Measurements from ENCODE around the gene EXOC4. TPM values are rescaled to one million over a fixed set of nuclear protein-coding genes. Genes with fewer than 3 reads are reported as not detected.
"Not testable (repeated sequence)": the region's sequence is repeated elsewhere in the genome, so short reads cannot be mapped to it uniquely, and the experiment has no call there.

The EXOC4 gene
- total RNA-seq, 1 donor from 2014 or later = 51.6 TPM

DNA sequence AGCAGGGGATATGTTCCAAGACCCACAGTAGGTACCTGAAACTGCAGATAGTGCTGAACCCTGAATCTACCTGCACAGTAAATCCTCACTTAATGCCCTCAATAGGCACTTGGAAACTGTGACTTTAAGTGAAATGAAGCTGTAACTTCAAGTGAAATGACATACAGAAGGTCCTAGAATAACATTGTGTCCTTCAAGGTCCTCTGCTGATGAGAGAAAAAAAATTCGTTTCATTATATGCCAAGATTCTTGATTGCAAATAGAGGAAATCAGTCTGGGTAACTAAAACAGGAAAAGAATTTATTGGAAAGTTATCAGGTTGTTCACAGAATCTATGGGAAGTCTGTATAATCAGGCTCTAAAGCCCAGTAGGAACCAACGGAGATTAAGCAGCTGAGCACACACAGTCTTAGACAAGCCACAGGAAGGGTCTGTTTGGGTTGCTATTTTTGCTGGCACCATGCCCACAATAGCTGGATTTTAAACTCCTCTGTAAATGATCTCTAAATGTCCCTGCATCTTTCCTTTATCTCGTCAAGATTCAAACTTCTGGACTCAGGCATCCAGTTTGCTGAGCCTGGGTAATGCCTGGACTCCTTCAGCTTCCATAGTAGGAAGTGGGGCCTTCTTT lies 57.5 kb downstream of the EXOC4 start:
- H3K27me3 ChIP-seq (ENCODE audit: control insufficient read depth, insufficient read depth, low read length) = no peaks in the 10 kb centered on the region
- no peak for DNase-seq (ENCODE audit: low read depth)
- no peak for TF ChIP-seq CTCF (IDR thresholded peaks at IDR 0.05; ENCODE audit: insufficient read depth, low read length, poor library complexity, severe bottlenecking)
- no peaks in the 10 kb centered on the region for H3K36me3 ChIP-seq (ENCODE audit: control insufficient read depth, insufficient read depth, low read length)
- no peak overlapping the region for H3K4me3 ChIP-seq (ENCODE audit: low read depth, low read length)

- Histone ChIP-seq H3K27me3 (ENCODE audit: control insufficient read depth, insufficient read depth, low read length) (no peaks in the 10 kb centered on the region), H3K4me3 (ENCODE audit: low read depth, low read length) (no peak overlapping the region), H3K36me3 (ENCODE audit: control insufficient read depth, insufficient read depth, low read length) (no peaks in the 10 kb centered on the region)
- no peak for TF ChIP-seq CTCF (IDR thresholded peaks at IDR 0.05; ENCODE audit: insufficient read depth, low read length, poor library complexity, severe bottlenecking)
- no peak for DNase-seq (ENCODE audit: low read depth)
Observed at GRCh38 chr7:133313575-133313974, 60.7 kb downstream of the EXOC4 start.

DNA sequence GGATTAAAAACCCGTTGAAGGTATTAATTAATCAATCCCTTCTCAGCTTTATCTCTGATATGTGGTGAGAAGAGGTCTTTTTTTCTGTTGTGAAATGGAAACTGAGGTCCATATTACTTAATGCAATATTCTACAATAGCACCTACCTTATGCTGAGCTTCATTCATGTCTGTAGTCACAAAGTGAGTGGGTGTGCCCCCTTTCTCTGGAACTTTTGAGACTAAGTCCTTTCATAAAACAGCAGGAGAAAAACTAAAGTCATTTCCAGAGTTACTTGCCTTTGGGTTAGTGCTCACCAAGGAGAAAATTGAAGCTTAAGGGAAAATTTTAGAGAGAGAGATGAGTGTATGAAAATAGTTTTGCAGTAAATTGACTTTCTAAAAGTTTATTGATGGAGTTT lies 61.2 kb downstream of the EXOC4 start:
- TF ChIP-seq CTCF (IDR thresholded peaks at IDR 0.05; ENCODE audit: insufficient read depth, low read length, poor library complexity, severe bottlenecking) = no peak
- DNase-seq (ENCODE audit: low read depth) = no peak
- Histone ChIP-seq H3K4me3 (ENCODE audit: low read depth, low read length) (no peak overlapping the region), H3K27me3 (ENCODE audit: control insufficient read depth, insufficient read depth, low read length) (no peaks in the 10 kb centered on the region), H3K36me3 (ENCODE audit: control insufficient read depth, insufficient read depth, low read length) (no peaks in the 10 kb centered on the region)

DNA sequence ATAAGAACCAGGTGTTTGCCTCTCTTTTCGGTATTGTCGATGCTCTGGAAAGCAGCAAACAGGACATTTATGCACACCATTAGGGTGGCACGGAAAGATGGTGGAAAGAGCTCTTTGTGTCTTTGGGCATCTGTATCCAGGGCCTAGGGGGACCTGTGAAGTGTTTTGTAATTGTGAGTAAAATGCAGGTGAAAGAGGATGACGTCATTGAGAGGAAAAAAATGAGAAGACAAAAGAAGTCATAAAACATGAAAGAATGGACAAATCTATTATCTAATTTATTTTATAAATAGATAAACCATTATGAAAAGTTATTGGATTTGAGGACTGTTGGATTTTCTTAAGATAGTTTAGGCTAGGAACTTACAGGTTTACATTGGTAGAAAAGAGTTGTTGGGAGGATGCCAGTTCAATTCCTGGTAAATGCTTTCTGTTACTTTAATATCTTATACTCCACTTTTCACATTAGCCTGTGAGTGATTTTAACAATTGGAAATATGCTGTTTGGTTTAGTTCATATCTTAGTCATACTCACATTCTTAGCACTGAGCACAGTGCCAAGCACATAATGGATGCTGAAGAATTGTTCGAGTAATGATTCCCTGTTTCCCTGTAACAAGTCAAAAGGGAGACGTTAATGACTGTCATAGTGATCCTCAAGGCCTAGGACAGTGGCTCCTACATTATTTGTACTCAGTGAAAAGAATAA lies 62.6 kb downstream of the EXOC4 start:
- no peak for DNase-seq (ENCODE audit: low read depth)
- Histone ChIP-seq H3K36me3 (ENCODE audit: control insufficient read depth, insufficient read depth, low read length) (no peaks in the 10 kb centered on the region), H3K4me3 (ENCODE audit: low read depth, low read length) (no peak overlapping the region), H3K27me3 (ENCODE audit: control insufficient read depth, insufficient read depth, low read length) (no peaks in the 10 kb centered on the region)
- no peak for TF ChIP-seq CTCF (IDR thresholded peaks at IDR 0.05; ENCODE audit: insufficient read depth, low read length, poor library complexity, severe bottlenecking)

DNA sequence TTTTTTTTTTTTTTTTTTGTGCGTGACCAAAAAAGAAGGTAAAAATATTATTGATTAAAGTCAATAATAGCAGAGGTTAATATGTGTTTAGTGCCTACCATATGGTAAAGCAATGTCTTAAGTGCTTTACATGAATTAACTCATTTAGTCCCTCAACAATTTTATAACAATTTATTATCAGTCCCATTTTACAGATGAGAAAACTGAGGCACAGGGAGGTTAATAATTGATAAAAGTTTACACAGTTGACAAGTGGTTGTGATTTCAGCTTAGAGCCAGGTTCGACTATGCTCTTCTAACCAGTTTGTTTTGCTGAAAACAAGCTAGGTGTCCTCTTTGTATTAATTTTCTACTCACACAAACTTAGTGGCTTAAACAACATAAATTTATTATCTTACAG lies 67.0 kb downstream of the EXOC4 start:
- DNase-seq (ENCODE audit: low read depth) = no peak
- Histone ChIP-seq H3K4me3 (ENCODE audit: low read depth, low read length) (no peak overlapping the region), H3K36me3 (ENCODE audit: control insufficient read depth, insufficient read depth, low read length) (no peaks in the 10 kb centered on the region), H3K27me3 (ENCODE audit: control insufficient read depth, insufficient read depth, low read length) (no peaks in the 10 kb centered on the region)
- TF ChIP-seq CTCF (IDR thresholded peaks at IDR 0.05; ENCODE audit: insufficient read depth, low read length, poor library complexity, severe bottlenecking) = no peak

DNA sequence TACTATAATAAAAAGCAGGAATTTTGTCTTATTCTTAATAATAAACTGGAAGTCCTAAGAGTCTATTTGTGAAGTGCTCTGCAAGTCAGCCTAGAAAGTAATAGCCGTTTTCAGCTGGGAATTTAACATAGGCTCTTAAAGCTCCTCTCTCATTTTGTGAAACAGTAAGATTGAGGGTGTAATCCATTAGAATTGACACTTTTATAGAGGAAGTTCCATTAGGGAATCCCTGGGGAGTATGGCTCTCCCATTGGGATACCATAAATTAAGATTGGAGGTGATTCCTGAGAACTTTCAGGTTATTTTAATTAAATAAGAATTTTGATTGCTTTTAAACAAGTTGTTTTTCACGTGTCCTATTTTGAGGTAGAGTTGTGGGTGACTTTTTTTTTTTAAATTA lies 68.0 kb downstream of the EXOC4 start:
- DNase-seq (ENCODE audit: low read depth) = no peak
- no peak for TF ChIP-seq CTCF (IDR thresholded peaks at IDR 0.05; ENCODE audit: insufficient read depth, low read length, poor library complexity, severe bottlenecking)
- no peak overlapping the region for H3K4me3 ChIP-seq (ENCODE audit: low read depth, low read length)
- H3K36me3 ChIP-seq (ENCODE audit: control insufficient read depth, insufficient read depth, low read length) = no peaks in the 10 kb centered on the region
- no peaks in the 10 kb centered on the region for H3K27me3 ChIP-seq (ENCODE audit: control insufficient read depth, insufficient read depth, low read length)

DNA sequence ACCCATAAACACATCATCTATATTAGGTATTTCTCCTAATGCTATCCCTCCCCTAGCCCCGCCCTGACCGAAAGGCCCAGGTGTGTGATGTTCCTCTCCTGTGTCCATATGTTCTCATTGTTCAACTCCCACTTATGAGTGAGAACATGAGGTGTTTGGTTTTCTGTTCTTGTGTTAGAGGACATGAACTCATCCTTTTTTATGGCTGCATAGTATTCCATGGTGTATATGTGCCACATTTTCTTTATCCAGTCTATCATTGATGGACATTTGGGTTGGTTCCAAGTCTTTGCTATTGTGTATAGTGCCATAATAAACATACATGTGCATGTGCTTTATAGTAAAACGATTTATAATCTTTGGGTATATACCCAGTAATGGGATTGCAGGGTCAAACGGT lies 68.5 kb downstream of the EXOC4 start:
- H3K27me3 ChIP-seq (ENCODE audit: control insufficient read depth, insufficient read depth, low read length); H3K4me3 ChIP-seq (ENCODE audit: low read depth, low read length); DNase-seq (ENCODE audit: low read depth); H3K36me3 ChIP-seq (ENCODE audit: control insufficient read depth, insufficient read depth, low read length): not testable (repeated sequence)

GRCh38 chr7:133326745-133327144 lies 73.9 kb downstream of the EXOC4 start:
- not testable (repeated sequence) for DNase-seq (ENCODE audit: low read depth); H3K27me3 ChIP-seq (ENCODE audit: control insufficient read depth, insufficient read depth, low read length); H3K4me3 ChIP-seq (ENCODE audit: low read depth, low read length); H3K36me3 ChIP-seq (ENCODE audit: control insufficient read depth, insufficient read depth, low read length)
